Endometrial microvascular endothelial cells (primary cell): ENCODE data around the gene IGF1. TPM values are rescaled to one million over a fixed set of nuclear protein-coding genes. Genes with fewer than 3 reads are reported as not detected.
"Not testable (repeated sequence)": the region's sequence is repeated elsewhere in the genome, so short reads cannot be mapped to it uniquely, and the experiment has no call there.

ENCODE experiments used
- in situ Hi-C: cut with HindIII; loops from 2 replicates; pipeline ENCODE4 v1.10.0; 2017; ENCODE audit warnings: low sequenced_read_pairs, low pct_unique_long_range_greater_than_20kb; ENCODE audit errors: inconsistent ontology term
- total RNA-seq: library from RNA; depleted of rRNA; stranded (reverse); fragments of >200 nt; gene quantifications from one replicate; pipeline ENCODE4 v1.2.3, GENCODE V29; 2015; ENCODE audit errors: inconsistent ontology term

The IGF1 gene
- total RNA-seq, 1 donor from 2014 or later, result not detected

DNA sequence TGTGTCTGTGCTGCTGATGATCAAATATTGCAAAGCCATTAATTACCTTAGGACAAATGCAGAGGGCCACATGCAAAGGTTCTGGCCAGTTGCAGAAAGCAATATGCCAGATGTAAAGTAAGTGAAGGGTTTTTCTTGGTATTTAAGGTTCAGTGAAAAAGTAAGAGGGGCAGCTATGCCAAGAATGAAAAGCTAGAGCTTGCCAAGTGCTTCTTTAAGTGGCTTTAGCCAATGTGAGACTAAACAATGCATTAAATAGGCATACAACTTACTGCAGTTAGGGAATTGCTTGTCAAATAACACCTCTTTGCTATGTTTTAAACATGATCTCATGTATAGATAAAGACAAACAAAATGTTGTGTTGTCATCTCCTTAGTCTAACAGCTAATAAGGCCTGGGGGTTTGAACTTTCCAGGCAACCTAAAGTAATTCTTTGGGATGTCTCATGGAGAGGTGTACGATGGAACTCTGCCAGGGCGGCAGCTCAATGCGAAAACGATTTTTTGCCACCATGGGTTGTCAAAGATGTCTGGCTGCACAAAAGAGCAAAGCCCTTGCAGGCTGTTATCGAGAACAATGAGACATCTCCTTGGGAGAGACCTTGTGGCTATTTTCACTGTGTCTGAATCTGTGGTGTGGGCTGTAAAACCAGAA lies 12.0 kb downstream of the IGF1 start:
- in situ Hi-C loops, result no loop called here

DNA sequence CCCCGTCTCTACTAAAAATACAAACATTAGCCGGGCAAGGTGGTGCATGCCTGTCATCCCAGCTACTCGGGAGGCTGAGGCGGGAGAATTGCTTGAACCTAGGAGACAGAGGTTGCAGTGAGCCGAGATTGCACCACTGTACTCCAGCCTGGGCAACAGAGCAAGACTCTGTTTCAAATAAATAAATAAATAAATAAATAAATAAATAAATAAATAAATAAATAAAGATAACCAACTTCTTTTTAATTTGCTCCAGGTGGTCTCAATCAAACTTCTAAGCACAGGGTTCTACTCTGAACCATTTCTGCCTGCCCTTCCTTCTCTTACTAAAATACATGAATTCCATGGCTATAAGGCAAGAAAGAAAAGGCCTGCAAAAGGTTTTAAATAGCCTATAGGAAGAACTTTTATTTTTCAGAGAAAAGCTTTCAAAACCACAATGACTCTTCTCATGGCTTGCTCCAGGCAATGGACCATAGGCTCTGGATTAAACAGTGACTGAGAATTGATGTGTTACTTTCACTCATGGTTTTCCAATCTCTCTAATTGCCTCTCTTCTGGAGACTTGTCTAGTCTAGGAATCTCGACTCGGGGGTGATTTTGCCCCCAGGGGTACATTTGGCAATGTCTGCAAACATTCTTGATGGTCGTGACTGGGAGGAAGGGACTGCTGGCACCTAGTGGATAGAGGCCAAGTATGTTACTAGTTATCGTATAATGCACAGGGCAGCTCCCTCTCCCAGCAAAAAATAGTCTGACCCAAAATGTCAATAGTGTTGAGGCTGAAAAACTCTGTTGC lies 14.4 kb downstream of the IGF1 start:
- in situ Hi-C loops, result no loop called here

DNA sequence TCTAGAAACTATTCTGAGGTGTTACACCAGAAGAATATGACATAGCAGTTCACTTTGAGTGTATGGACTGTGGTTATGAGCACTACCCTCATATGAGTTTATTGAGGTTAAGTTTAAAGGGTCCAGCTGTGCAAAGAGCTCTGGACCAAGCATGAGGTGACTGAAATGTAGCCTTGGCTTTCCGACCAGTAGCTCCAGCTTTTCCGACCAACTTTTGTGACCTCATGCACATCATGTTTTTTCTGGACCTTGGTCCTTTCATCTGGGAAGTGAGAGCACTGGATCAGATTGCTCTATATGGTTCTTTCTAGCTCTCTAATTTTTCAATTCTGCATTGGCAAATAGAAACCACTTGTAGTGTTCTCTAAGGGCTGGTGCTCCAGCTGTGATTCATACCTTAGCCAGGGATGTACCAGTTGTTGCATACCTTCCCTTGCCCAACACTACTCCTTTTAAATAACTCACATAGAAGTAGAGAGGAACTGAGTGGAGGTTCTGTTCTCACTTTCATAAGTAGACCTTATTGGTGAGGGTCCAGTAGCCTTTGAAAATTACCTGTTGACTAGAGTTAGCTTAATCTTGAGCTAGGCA lies 16.6 kb downstream of the IGF1 start:
- in situ Hi-C loops, result no loop called here

DNA sequence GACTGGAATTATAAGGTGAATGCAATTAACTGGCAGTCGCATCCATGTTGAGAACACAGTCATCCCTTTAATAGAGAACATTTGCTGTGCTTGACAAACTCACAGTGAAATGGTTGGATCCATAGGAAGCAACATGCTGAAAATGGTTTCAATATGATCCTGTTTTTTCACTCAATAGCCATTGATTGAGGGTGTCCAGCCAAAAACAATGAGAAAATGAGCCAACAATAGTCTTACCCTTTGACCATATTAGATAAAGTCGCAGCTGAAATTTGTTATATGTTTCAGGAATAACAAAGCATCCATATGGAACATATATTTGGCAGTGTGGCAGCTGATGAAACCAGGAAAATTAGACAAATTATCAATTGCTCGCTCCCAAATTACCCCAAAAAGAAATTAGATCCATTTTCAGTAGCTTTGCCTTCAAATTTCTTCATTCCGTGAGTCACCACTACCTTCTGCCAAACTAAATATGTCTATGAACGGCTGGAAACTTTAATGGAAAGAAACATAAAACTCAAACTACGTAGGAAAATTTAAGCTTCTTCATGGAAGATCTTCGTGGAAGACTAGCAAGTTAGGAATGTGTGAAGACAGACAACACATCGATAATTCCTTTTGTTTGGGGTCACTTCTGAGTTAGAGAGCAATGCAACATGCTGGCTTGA lies 17.4 kb downstream of the IGF1 start:
- in situ Hi-C loops, result no loop called here

DNA sequence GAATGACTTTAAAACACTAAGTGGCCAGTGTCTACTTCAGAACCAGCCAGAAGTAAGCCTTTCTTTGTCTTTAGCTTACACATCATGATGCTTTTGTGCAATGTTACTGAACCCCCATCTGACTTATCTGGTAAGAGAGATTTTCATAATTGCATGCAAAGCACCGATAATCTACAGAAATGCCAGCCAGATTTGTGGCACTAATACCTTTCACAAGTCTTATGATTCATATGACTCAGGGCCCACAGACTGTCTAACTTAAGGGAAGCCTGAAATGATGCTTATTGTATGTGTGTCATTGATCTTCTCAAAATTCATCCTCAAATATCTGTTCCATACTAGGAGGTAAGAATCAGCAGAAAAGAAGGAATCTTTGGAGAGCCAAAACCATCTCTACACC lies 18.0 kb downstream of the IGF1 start:
- in situ Hi-C loops, result no loop called here

DNA sequence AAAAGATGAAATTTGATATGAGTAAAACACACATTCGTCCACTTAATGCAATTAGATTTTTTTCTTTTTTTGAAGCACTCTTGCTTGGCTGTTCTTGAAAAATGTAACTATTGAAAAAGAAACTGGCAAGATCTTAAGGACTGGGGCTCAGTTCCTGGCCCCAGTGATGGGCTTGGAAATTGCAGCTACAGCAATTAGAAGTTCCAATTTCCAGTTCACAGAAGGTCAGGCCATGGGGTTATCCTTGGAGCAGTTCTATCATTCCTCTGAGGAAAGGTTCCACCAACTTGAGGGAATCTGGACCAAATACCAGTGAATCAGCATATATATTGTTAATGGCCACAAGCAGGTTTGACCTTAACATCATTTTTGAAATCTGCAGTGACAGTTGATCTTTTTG lies 18.9 kb downstream of the IGF1 start:
- in situ Hi-C loops, result no loop called here

DNA sequence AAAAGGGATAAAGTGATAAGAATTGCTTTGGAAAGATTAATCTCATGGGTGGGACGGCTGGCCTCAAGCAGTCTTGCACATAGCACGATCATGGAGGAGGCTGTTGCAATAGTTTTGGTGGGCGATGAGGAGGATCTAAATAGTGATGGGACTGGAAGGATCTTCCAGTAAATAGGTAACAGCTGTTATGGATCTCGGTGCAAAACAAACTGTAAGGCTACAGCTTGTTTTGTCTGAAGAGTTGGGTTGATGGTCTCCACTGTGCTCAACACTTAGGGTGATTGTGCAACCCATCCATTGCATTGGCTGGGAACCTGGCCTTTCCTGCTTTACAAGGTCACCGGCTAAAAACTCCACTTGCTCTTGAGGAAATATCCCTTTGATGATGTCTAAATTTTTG lies 21.0 kb downstream of the IGF1 start:
- in situ Hi-C loops, result no loop called here

DNA sequence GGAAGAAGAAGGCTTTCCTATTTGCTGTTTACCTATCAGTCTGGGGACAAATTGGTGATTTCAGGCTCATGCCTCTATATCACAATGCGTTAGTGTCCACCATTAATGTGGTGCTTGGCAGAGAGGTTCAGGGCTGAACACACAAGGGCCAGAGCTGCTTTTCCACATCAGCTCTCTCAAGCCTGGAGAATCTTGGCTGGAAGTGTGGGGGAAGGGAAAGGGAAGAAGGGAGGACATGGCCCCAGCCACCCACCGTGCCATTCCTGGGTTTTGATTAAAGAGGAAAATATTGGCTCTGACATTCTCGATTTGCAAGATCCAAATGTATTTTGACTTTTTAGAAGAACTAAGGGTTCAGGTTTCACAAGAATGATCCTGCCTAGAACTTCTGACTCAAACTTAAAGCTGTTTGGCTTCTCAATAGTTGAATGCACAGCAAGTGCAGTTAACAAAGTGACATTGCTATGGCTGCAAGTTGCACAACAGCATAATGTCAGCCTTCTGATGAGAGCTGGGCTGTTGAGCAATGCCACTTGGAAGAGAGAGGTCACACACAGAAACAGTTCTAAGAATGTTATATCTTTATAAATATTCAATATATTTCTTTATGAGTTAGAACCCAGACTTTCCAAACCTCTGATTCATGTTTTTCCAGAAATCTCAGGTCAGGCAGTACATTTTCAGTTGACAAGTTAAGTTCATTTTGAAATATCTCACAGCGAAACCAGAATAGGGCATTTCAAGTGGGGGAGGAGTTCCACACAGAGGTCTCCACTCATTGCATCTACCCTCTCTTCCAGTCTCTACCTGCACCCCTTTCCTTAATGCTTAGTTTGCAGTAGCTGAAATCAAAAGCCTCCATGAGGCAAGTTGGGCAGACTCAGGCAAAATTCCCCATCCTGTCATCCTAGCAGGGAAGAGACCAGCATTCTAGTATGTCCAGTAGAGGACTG lies 25.3 kb downstream of the IGF1 start:
- in situ Hi-C loops, result no loop called here

DNA sequence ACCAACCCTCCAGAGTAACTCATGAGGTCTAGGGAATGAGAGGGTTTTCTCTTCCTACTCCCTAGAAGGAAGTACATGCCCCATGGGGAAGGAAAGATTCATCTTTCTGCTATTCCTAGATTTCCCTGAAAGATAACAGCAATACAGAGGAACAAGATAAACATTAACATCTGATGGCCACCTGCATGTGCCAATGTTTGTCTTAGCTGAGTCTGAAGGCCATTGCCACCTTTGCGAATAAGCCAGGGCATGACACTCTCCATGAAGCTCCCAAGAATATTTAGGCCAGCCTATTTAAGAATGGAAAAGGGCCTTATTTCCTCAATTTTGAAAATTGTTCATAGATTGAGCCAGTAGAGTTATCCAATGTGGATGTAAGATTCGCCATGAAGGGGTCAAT lies 26.0 kb downstream of the IGF1 start:
- in situ Hi-C loops, result no loop called here

DNA sequence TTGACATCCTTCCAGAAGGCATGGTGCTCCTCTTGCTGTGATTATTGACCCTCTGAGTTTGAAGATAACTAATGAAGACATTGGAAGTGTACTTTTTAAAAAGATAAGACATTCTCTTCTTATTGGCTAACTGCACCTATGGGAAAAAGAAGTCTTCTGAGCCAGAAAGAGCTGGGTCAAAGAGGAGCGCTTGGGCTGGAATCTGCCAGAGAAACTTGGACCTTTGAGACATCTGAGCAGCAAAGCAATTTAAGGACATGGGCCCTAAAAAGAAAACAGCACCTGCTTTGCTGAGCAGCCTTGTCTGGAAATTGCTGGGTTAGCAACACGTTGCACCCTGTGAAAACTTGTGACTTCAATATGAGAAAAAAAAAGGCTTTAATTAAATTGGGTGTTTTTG lies 27.8 kb downstream of the IGF1 start:
- in situ Hi-C loops, result no loop called here

DNA sequence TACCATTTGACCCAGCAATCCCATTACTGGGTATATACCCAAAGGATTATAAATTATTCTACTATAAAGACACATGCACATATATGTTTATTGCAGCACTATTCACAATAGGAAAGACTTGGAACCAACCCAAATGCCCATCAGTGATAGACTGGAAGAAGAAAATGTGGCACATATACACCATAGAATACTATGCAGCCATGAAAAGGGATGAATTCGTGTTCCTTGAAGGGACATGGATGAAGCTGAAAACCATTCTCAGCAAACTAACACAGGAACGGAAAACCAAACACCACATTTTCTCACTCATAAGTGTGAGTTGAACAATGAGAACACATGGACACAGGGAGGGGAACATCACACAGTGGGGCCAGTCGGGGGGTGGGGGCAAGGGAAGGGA lies 31.3 kb downstream of the IGF1 start:
- in situ Hi-C loops, result not testable (repeated sequence)

DNA sequence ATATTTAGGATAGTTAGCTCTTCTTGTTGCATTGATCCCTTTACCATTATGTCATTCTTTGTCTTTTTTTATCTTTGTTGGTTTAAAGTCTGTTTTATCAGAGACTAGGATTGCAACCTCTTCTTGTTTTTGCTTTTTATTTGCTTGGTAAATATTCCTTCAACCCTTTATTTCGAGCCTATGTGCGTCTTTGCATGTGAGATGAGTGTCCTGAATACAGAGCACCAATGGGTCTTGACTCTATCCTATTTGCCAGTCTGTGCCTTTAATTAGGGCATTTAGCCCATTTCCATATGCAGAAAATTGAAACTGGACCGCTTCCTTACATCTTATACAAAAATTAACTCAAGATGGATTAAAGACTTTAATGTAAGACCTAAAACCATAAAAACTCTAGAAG lies 32.9 kb downstream of the IGF1 start:
- in situ Hi-C loops, result not testable (repeated sequence)

DNA sequence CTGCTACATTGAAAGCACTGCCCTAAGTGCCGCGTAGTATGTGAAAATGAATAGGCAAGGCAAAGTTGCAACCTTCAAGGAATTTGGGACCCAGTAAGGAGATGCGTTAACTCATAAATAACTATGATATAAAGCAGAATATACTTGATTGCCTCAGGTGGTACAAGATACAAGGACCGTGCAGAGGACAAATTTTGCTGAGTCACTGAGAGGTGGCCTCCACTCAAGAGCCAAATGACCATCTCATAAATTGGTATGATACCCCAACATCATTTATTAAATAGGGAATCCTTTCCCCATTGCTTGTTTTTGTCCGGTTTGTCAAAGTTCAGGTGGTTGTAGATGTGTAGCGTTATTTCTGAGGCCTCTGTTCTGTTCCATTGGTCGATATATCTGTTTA lies 35.7 kb downstream of the IGF1 start:
- in situ Hi-C loops, result no loop called here

DNA sequence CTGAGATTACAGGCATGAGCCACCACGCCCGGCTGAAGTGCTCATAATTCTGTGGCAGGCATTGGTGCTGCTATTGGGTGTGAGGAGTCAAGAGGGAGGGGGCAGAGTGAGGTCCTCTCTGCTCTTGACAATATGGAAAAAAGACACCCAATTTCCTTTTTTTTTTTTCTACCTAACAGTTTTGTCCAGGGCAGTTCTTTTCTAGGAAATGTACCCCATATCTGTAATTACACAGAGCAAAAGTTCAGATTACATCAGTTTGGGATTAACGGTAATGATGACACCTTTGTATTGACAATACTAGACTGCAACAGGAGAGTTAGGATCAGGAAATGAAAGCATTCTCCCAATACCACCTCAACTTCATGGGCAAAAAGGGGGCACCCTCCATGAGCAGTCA lies 36.3 kb downstream of the IGF1 start:
- in situ Hi-C loops, result no loop called here

DNA sequence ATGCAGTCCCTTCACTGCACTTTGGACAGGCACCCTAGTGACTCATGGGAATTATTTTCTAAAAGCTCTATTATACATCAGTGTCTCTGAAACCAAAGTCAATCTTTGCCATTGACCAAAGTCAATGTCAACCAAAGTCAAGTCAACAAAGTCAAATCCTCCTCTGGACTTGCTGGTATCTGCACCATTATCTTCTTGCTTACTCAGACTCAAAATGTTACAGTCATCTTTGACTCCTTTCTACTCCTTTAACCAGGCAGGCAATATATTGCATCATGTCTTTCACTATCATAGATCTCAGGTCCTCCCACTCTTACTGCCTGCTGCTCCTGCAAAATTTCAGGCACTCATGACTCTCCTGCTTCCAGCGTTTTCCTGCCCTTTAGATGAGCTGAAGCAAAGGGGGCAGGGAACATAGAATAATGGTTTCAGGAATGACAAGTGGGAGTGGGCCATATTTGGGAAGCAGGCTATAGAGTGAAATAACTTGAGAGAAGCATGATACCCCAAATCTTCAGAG lies 39.2 kb downstream of the IGF1 start:
- in situ Hi-C loops, result no loop called here

DNA sequence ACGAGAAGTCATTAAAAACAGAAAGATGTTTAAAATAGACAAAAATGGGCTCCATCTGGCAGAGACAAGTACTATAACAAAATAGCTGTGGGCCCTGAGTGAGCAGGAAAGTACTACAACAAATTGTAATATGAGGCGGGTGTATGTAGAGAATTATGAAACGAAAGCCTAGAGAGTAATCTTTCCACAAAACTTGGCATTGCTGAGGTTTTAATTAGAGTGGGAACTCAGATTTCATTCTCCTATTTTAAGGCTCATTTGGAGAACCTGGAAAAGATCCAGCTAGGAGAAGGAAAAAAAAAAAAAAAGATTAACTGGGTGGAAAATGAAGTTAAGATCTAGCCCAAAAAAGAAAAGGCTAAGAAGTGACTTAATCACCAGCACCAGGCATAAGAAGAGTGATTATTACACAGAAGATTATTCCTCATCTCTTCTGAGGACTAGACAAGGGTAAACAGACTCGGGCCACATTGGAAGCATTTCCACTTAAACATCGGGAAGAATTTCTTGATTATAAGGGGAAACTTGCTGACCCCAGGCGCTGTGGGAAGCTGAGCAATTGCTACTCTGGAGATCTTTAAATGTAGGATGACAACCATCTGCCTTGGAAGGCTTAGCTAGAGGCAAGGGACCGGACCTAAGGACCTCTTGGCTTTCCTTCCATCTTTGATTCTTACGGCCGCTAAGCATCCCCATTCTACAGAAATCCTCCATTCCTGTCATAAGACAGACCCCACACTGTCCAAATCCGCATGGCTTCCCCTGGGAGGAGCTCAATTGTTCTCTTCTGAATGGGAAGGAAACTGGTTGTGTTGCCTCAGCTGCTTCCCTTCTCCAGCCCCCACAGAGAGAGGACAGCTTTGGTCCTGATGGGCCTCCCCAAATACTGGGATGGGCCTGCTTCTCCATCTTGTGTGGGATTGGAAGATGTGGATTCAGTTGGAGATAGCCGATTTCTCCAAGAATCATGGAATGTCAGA lies 40.6 kb downstream of the IGF1 start:
- in situ Hi-C loops, result no loop called here

DNA sequence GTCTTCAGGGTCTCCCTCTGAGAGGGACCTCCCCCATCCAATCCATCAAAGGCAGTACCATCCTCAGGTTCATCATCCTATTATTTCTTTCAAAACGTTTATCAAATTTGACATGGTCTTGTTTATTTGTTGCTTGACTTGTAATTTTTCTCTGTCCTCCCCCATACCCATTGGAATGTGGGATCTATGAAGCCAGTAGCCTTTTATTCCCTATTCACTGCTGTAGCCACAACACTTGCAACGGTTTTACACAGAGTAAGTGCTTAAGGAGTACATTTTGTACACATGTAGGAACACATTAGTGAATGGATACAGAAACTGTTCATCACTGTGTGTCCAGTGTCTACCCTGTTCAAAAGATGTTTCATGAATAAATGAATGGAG lies 41.5 kb downstream of the IGF1 start:
- in situ Hi-C loops, result no loop called here
